ENCODE measurements around the gene DDHD1.

Gene DDHD1

GRCh38 chr14:53001787-53002378 is 151.2 kb downstream of the DDHD1 start:
- in situ Hi-C loops (cut with MboI; ENCODE audit: low sequenced_read_pairs): no loop called here

GRCh38 chr14:52998376-52999015 is 154.6 kb downstream of the DDHD1 start:
- in situ Hi-C loops (cut with MboI; ENCODE audit: low sequenced_read_pairs): no loop called here

- in situ Hi-C loops (cut with MboI; ENCODE audit: low sequenced_read_pairs): no loop called here
Observed at GRCh38 chr14:52996493-52996892, 156.6 kb downstream of the DDHD1 start.

- in situ Hi-C loops (cut with MboI; ENCODE audit: low sequenced_read_pairs): no loop called here
Observed at GRCh38 chr14:52995998-52996397, 157.1 kb downstream of the DDHD1 start.

- in situ Hi-C loops (cut with MboI; ENCODE audit: low sequenced_read_pairs): no loop called here
Observed at GRCh38 chr14:52992236-52992870, 160.8 kb downstream of the DDHD1 start.

- in situ Hi-C loops (cut with MboI; ENCODE audit: low sequenced_read_pairs): no loop called here
Observed at GRCh38 chr14:52988139-52988538, 165.0 kb downstream of the DDHD1 start.

GRCh38 chr14:52987514-52987913 is 165.6 kb downstream of the DDHD1 start:
- in situ Hi-C loops (cut with MboI; ENCODE audit: low sequenced_read_pairs): no loop called here

GRCh38 chr14:52987042-52987441 is 166.1 kb downstream of the DDHD1 start:
- in situ Hi-C loops (cut with MboI; ENCODE audit: low sequenced_read_pairs): no loop called here

All from HL-60/S4 (cell line).